Measurements from ENCODE around the gene PLD4.
"Not testable (repeated sequence)": the region's sequence is repeated elsewhere in the genome, so short reads cannot be mapped to it uniquely, and the experiment has no call there.

GRCh38 chr14:104947881-104948735 is 23.4 kb downstream of the PLD4 start:
- TF ChIP-seq, protein P1, sequence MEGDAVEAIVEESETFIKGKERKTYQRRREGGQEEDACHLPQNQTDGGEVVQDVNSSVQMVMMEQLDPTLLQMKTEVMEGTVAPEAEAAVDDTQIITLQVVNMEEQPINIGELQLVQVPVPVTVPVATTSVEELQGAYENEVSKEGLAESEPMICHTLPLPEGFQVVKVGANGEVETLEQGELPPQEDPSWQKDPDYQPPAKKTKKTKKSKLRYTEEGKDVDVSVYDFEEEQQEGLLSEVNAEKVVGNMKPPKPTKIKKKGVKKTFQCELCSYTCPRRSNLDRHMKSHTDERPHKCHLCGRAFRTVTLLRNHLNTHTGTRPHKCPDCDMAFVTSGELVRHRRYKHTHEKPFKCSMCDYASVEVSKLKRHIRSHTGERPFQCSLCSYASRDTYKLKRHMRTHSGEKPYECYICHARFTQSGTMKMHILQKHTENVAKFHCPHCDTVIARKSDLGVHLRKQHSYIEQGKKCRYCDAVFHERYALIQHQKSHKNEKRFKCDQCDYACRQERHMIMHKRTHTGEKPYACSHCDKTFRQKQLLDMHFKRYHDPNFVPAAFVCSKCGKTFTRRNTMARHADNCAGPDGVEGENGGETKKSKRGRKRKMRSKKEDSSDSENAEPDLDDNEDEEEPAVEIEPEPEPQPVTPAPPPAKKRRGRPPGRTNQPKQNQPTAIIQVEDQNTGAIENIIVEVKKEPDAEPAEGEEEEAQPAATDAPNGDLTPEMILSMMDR (conservative IDR thresholded peaks at IDR 0.05; ENCODE audit: low read depth in 2 of 2): not testable (repeated sequence)
- TF ChIP-seq EZH2 (IDR thresholded peaks at IDR 0.05; ENCODE audit: low read depth, unreplicated experiment); EZH2phosphoT487 (IDR thresholded peaks at IDR 0.05; ENCODE audit: unreplicated experiment); CREB1 (CRISPR knock-in tag; IDR thresholded peaks at IDR 0.05; ENCODE audit: low read depth); POLR2AphosphoS5 (IDR thresholded peaks at IDR 0.05; ENCODE audit: low read depth); NANOG (IDR thresholded peaks at IDR 0.05; ENCODE audit: borderline replicate concordance); JUNB (IDR thresholded peaks at IDR 0.05; ENCODE audit: unreplicated experiment); ZNF114 (CRISPR knock-in tag; IDR thresholded peaks at IDR 0.05); ZNF331 (CRISPR knock-in tag; IDR thresholded peaks at IDR 0.05; ENCODE audit: low read depth); STAT1 (IDR thresholded peaks at IDR 0.05; ENCODE audit: unreplicated experiment): not testable (repeated sequence)
- TF ChIP-seq, protein P2, sequence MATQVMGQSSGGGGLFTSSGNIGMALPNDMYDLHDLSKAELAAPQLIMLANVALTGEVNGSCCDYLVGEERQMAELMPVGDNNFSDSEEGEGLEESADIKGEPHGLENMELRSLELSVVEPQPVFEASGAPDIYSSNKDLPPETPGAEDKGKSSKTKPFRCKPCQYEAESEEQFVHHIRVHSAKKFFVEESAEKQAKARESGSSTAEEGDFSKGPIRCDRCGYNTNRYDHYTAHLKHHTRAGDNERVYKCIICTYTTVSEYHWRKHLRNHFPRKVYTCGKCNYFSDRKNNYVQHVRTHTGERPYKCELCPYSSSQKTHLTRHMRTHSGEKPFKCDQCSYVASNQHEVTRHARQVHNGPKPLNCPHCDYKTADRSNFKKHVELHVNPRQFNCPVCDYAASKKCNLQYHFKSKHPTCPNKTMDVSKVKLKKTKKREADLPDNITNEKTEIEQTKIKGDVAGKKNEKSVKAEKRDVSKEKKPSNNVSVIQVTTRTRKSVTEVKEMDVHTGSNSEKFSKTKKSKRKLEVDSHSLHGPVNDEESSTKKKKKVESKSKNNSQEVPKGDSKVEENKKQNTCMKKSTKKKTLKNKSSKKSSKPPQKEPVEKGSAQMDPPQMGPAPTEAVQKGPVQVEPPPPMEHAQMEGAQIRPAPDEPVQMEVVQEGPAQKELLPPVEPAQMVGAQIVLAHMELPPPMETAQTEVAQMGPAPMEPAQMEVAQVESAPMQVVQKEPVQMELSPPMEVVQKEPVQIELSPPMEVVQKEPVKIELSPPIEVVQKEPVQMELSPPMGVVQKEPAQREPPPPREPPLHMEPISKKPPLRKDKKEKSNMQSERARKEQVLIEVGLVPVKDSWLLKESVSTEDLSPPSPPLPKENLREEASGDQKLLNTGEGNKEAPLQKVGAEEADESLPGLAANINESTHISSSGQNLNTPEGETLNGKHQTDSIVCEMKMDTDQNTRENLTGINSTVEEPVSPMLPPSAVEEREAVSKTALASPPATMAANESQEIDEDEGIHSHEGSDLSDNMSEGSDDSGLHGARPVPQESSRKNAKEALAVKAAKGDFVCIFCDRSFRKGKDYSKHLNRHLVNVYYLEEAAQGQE (IDR thresholded peaks at IDR 0.05; ENCODE audit: unreplicated experiment): not testable (repeated sequence)
- TF ChIP-seq, protein P3, sequence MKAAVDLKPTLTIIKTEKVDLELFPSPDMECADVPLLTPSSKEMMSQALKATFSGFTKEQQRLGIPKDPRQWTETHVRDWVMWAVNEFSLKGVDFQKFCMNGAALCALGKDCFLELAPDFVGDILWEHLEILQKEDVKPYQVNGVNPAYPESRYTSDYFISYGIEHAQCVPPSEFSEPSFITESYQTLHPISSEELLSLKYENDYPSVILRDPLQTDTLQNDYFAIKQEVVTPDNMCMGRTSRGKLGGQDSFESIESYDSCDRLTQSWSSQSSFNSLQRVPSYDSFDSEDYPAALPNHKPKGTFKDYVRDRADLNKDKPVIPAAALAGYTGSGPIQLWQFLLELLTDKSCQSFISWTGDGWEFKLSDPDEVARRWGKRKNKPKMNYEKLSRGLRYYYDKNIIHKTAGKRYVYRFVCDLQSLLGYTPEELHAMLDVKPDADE (IDR thresholded peaks at IDR 0.05): not testable (repeated sequence)
